GM18907 (cell line): ENCODE measurements around the gene CCDC92.

Experiments used
- ATAC-seq: cut with Tn5 transposase; IDR thresholded peaks from one replicate; pipeline ENCODE4 v1.9.1; 2021; ENCODE audit warnings: mild to moderate bottlenecking, moderate library complexity; ENCODE audit not compliant: unreplicated experiment

The CCDC92 gene

DNA sequence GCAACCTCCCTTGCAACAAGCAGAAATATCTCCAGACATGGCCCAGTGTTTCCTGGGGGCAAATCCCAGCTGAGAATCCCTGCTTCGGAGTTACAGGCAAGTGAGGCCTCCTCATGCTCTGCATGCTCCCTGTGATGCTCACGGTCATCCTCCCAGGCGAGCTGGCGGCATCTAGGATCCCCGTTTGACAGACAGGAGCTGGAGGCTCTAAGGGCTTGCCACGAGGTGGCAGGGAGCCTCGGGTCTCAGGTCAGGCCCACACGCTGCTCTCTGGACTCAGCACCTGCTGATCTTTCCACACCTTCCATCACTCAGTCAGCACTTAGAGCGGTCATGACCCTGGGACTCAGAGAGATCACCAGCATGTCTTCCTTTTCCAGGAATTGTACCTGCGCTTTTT, 79.8 kb downstream of the CCDC92 start:
- no peak for ATAC-seq

DNA sequence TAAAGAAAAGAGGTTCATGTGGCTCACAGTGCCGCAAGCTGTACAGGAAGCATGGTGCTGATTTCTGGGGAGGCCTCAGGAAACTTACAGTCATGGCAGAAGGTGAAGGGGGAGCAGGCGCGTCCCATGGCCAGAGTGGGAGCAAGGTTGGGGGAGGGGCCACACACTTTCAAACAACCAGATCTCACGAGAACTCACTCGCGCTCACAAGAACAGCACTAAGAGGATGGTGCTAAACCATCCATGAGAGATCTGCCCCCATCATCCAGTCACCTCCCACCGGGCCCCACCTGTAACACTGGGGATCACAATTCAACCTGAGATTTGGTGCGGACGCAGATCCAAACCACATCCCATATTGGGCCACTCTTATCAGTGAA, 80.5 kb downstream of the CCDC92 start:
- no peak for ATAC-seq

DNA sequence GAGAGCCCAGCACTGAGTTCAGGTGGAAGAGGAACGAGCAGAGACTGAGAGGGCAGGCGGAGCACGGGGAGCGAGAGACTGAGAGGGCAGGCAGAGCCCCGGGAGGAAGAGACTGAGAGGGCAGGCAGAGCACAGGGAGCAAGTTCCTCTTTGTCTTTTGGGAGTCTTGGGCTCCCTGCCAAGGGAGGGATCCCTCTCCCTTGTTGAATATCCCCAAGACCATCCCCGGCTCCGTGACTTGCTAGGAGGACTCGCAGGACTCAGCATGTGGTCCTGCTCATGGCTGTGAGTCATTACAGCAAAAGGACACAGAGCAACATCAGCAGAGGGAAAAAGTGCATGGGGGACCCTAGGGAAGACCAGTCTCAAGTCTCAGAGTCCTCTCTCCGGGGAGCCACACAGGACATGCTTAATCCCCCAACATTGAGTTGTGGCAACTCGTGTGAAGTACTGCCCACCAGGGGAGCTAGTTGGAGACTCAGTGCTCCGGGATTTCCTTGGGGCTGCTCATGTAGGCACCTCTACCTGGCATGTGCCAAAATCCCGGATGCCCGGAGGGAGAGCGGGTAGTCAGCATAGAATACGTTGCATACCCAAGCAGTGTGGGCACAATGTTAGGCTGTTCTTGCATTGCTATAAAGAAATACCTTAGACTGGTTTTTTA, 81.0 kb downstream of the CCDC92 start:
- ATAC-seq: no peak

DNA sequence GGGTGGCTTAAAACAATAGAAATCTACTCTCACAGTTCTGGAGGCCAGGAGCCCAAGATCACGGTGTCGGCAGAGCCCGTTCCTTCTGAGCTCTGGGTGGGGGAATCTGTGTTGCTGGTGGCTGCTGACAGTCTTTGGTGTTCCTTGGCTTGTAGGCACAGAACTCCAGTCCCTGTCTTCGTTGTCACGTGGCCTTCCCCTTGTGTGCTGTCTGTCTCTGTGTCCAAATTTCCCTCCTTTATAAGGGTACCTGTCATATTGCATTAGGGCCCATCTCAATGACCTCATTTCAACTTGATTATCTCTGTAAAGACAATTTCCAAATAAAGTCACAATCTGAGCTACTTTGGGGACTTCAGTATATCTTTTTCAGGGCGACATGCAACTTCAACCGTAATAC, 81.6 kb downstream of the CCDC92 start:
- no peak for ATAC-seq

DNA sequence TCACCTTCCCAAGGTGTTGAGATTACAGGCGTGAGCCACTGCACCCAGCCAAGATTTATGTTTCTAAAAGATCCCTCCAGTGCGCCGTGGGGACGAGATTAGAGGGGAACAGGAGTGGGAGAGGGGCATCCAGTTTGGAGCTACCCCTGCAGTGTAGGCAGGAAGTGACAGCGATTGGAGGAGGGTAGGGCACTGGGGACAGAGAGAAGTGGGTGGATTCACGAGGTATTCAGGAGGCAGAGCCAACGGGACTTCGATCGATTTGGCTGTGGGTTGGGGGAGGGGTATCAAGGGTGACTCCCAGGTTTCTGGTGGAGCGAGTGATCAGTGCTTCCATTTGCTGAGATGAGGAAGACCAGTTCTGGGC, 82.1 kb downstream of the CCDC92 start:
- ATAC-seq: no peak

DNA sequence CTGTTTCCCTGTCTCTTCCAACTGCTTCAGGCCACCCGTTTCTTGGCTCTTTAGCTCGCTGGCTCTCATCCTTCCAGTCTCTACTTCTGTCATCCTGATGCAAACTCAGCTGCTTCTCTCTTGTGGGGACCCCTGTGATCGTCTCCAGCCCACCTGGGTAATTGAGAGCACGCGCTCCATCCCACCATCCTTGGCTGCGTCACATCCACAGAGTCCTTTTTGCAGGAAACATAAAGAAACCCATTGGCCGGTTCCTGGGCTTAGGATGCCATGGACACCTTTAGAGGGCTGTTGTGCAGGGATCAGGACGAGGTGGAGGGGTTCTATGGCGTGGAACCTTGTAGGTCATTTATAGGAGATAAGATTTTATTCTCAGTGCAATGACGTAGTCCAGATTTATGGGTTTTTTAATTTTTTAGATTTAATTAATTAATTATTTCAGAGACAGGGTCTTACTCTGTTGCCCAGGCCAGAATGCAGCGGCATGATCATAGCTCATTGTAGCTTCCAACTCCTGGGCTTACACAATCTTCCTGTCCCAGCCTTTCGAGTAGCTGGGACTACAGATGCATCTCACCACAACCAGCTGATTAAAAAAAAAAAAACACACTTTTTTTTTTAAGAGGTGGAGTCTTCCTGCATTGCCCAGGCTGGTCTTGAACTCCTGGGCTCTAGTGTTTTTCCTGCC, 82.6 kb downstream of the CCDC92 start:
- no peak for ATAC-seq

DNA sequence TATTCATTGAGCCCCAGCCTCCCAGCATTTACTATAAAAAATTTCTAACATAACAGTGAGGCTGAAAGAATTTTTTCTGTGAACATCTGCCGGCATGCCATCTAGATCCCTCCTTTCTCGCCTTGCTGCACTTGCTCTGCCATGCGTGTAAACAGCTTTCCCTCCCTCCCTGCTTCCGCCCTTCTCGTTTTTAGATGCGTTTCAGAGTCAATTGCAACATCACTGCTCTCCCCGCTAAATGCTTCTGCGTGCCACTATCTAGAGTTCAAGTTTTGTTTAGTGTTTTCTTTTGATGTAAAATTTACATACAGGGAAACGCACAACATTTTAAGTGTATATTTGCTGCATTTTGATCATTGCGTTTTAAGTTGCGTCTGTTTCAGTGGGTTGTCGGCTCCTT, 83.6 kb downstream of the CCDC92 start:
- no peak for ATAC-seq

DNA sequence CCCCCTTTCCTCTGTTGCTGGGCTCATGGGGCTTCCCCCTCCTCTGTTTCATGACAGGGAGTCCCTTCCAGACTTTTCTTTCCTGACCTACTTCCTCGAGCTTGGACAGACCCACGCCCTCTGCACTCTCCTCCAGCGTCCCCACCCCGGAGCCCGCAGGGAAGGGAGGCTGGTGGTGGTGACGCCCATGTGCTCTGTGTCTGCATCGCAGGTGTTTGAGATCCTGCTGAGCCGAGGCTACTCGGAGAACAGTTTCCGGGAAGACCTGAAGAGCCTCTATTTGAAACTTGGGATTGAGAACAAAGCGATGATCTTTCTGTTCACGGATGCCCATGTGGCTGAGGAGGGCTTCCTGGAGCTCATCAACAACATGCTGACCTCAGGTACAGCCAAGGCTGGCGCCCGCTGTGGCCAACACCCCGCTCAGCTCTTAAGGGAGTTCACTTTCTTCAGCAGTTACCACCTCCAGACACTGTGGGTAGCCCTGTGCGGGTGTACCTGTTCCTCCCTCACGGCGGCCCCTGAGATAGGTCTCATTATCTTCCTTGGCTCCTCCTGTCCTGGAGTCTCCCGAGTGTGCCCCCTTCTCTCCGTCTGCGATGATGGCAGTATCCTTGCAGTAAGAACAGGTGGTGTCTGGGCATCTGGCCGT, 85.6 kb downstream of the CCDC92 start:
- no peak for ATAC-seq

DNA sequence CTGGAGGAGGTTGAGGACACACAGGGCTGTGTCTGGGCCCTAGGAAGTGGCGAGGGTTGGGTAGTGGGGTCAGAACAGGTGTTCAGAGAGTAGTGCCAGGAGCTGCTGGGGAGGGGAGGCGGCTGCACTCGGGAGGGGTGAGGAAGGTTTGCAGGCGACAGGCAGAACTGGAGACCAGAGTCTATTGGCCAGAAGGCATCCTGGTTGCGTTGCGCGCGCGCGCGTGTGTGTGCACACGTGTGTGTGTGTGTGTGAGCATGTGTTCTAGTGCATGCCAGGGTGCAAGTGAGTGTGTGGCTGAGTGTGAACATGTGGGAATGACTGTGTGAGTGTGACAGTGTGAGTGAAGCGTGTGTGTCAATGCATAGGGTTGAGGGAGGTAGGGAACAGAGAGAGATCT, 86.4 kb downstream of the CCDC92 start:
- no peak for ATAC-seq
